SK-N-SH (cell line): ENCODE results near the gene ARCN1. TPM values are rescaled to one million over a fixed set of nuclear protein-coding genes. Genes with fewer than 3 reads are reported as not detected.

Experiments used
- CTCF ChIA-PET: fragments of 300-600, 350-600 bp; formaldehyde crosslinking; extraction: SDS; loops from one replicate; lab custom pipeline; 2021; lab: Yijun Ruan, JAX
- POLR2A ChIA-PET: fragments of 350-600 bp; sonication (Branson Sonifier 250); formaldehyde crosslinking; extraction: SDS; loops from one replicate; lab custom pipeline; 2020; ENCODE audit warnings: antibody characterized with exemption, inconsistent platforms; lab: Yijun Ruan, JAX
- DNase-seq: peaks from one replicate; pipeline ENCODE4 v3.0.0; 2012
- H2AFZ ChIP-seq: fragments of 200-600 bp; sonication (generic); 2 replicates; pipeline ENCODE4 v1.8.1; 2016; ENCODE audit warnings: antibody characterized with exemption, mild to moderate bottlenecking, low read depth
- H3F3A ChIP-seq: fragments of 200-600 bp; sonication (generic); replicated peaks from 2 replicates; pipeline ENCODE3; 2016; ENCODE audit warnings: antibody characterized with exemption, mild to moderate bottlenecking; ENCODE audit not compliant: insufficient read depth
- H3K27ac ChIP-seq, 2 experiments: fragments of 200-500 bp in 1 of 2; fragments of 200-600 bp in 1 of 2; sonication (Bioruptor generic) in 1 of 2; sonication (generic), shearing (Covaris generic) in 1 of 2; 2 replicates each; pipeline versions ENCODE4 v1.5.1 to v1.6.1; 2014 to 2016; ENCODE audit warnings: low read depth in 2 of 2, inconsistent platforms in 1 of 2, low read length in 1 of 2, mild to moderate bottlenecking in 1 of 2, mixed read lengths in 1 of 2
- H3K27me3 ChIP-seq: fragments of 200-600 bp; sonication (generic), shearing (Covaris generic); 2 replicates; pipeline ENCODE4 v1.6.1; 2016; ENCODE audit warnings: mixed run types; ENCODE audit not compliant: insufficient read depth
- H3K36me3 ChIP-seq, 2 experiments: fragments of 200-500 bp in 1 of 2; fragments of 200-600 bp in 1 of 2; sonication (Bioruptor generic) in 1 of 2; sonication (generic) in 1 of 2; replicated peaks in 1 of 2; 2 replicates each; pipeline versions ENCODE3 to v1.5.1; 2014 to 2016; ENCODE audit warnings: low read length in 1 of 2, mild to moderate bottlenecking in 1 of 2; ENCODE audit not compliant: insufficient read depth in 2 of 2, control insufficient read depth in 1 of 2
- H3K4me1 ChIP-seq, 2 experiments: fragments of 200-500 bp in 1 of 2; fragments of 200-600 bp in 1 of 2; sonication (Bioruptor generic) in 1 of 2; sonication (generic), shearing (Covaris generic) in 1 of 2; 2 replicates each; pipeline versions ENCODE4 v1.5.1 to v1.6.1; 2014 to 2016; ENCODE audit warnings: low read depth in 1 of 2, low read length in 1 of 2, mixed run types in 1 of 2; ENCODE audit not compliant: insufficient read depth in 2 of 2, control insufficient read depth in 1 of 2
- H3K4me2 ChIP-seq: fragments of 200-600 bp; sonication (generic), shearing (Covaris generic); 2 replicates; pipeline ENCODE4 v1.6.1; 2017; ENCODE audit warnings: mixed run types
- H3K4me3 ChIP-seq, 2 experiments: fragments of 200-500 bp in 1 of 2; fragments of 200-600 bp in 1 of 2; sonication (Bioruptor generic) in 1 of 2; sonication (generic), shearing (Covaris generic) in 1 of 2; 2 replicates each; pipeline versions ENCODE4 v1.5.1 to v1.8.1; 2014 to 2016; ENCODE audit warnings: low read depth in 2 of 2, inconsistent platforms in 1 of 2, low read length in 1 of 2, mild to moderate bottlenecking in 1 of 2, mixed read lengths in 1 of 2, moderate library complexity in 1 of 2
- H3K79me2 ChIP-seq: fragments of 200-600 bp; sonication (generic); 2 replicates; pipeline ENCODE4 v1.8.1; 2017; ENCODE audit warnings: mild to moderate bottlenecking; ENCODE audit not compliant: insufficient read depth
- H3K9ac ChIP-seq: fragments of 200-600 bp; sonication (generic); 2 replicates; pipeline ENCODE4 v1.6.1; 2017; ENCODE audit warnings: mixed run types
- H3K9me2 ChIP-seq: fragments of 200-600 bp; sonication (generic); 2 replicates; pipeline ENCODE4 v1.6.1; 2017; ENCODE audit warnings: mixed run types
- H3K9me3 ChIP-seq: fragments of 200-600 bp; sonication (generic); 2 replicates; pipeline ENCODE4 v1.6.1; 2017; ENCODE audit warnings: mixed run types, mild to moderate bottlenecking, moderate library complexity
- H4K20me1 ChIP-seq: fragments of 200-600 bp; sonication (generic); 2 replicates; pipeline ENCODE4 v1.6.1; 2017; ENCODE audit warnings: mild to moderate bottlenecking, mixed run types; ENCODE audit not compliant: insufficient read depth
- CTCF ChIP-seq: fragments of 200-600 bp; sonication (generic); IDR thresholded peaks from 2 replicates; pipeline ENCODE4 v1.6.1; 2017; ENCODE audit warnings: antibody characterized with exemption, mild to moderate bottlenecking, moderate library complexity
- FOXJ3 ChIP-seq: sonication (generic); formaldehyde crosslinking; IDR thresholded peaks from 2 replicates; pipeline ENCODE4 v1.5.1; 2020; ENCODE audit warnings: mild to moderate bottlenecking, missing genetic modification reagents
- MEF2A ChIP-seq: IDR thresholded peaks from 2 replicates; pipeline ENCODE4 v1.4.0; 2012; ENCODE audit warnings: low read depth, borderline replicate concordance
- POLR2AphosphoS5 ChIP-seq: IDR thresholded peaks from 2 replicates; pipeline ENCODE4 v1.6.1; 2012; ENCODE audit warnings: low read depth, low read length
- RFX5 ChIP-seq: IDR thresholded peaks from 2 replicates; pipeline ENCODE4 v1.6.1; 2012; ENCODE audit warnings: mild to moderate bottlenecking, improper control_type of control experiment, low read length
- TAF1 ChIP-seq: IDR thresholded peaks from 2 replicates; pipeline ENCODE4 v1.6.1; 2012; ENCODE audit warnings: low read depth, mild to moderate bottlenecking, low read length, moderate library complexity, borderline replicate concordance
- USF2 ChIP-seq: fragments of 150-350 bp; IDR thresholded peaks from 2 replicates; pipeline ENCODE4 v1.6.1; 2017; ENCODE audit warnings: antibody characterized with exemption, low read length, low read depth, borderline replicate concordance
- WGBS: methylation state at CpG from one replicate; pipeline ENCODE4 v1.1.6; 2017; ENCODE audit warnings: low lambda C conversion rate; 5-methylcytosine and 5-hydroxymethylcytosine counted together
- polyA plus RNA-seq, 3 experiments: library from polyadenylated mRNA; depleted of rRNA; stranded (reverse); fragments of >200 nt; gene quantifications; 2 replicates each; pipeline ENCODE4 v1.2.3, GENCODE V29; 2012
- TF ChIP-seq, protein P1 (sequence below): IDR thresholded peaks from 2 replicates; pipeline ENCODE4 v1.6.1; 2012; ENCODE audit warnings: mild to moderate bottlenecking, low read depth, low read length, moderate library complexity
- TF ChIP-seq, protein P2 (sequence below): IDR thresholded peaks from 2 replicates; pipeline ENCODE4; 2012

Gene ARCN1
- polyA plus RNA-seq, 1 of the 3 experiments (the other 2 are of a cell fraction): 128 TPM

DNA sequence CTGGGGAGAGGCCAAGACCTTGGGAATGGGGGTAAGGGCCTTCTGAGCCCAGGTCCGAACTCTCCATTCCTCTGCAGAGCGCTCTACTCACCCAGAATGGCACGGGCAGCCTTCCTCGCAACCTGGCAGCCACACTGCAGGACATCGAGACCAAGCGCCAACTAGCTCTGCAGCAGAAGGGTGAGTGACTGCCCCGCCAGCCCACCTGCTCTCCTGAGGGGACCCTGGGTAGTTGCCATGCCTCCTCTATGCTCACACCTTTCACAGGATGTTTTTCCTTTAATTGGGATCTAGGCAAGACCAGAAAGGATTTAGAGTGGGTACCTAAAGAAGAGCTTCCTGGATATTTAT is 71.8 kb downstream of the ARCN1 start (continued):
- no peak for TF ChIP-seq POLR2AphosphoS5

DNA sequence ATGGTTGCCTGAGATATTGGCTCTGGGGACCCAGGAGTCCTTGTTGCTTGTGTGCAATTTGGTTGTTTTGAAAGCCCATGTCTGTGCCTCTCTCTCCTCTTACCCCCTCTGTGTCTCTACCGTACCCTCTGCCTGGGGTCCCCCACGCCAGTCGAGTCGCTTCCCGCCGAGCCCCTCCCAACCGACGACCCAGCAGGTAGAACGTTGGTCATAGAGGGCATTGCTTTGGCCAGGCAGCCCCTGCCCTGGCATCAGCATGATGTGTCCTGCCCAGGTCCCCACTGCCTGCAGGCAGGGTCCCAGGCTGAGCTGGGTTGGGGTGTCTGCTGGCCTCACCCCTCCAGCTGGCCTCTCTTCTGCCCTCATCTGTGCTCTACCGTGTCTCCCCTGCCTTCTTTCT is 72.3 kb downstream of the ARCN1 start:
- Histone ChIP-seq H2AFZ (no peak overlapping the region), H4K20me1 (peaks cover 35% of the 10 kb centered on the region)
- no peak for TF ChIP-seq MEF2A
- TF ChIP-seq RFX5: no peak
- TF ChIP-seq, protein P1, sequence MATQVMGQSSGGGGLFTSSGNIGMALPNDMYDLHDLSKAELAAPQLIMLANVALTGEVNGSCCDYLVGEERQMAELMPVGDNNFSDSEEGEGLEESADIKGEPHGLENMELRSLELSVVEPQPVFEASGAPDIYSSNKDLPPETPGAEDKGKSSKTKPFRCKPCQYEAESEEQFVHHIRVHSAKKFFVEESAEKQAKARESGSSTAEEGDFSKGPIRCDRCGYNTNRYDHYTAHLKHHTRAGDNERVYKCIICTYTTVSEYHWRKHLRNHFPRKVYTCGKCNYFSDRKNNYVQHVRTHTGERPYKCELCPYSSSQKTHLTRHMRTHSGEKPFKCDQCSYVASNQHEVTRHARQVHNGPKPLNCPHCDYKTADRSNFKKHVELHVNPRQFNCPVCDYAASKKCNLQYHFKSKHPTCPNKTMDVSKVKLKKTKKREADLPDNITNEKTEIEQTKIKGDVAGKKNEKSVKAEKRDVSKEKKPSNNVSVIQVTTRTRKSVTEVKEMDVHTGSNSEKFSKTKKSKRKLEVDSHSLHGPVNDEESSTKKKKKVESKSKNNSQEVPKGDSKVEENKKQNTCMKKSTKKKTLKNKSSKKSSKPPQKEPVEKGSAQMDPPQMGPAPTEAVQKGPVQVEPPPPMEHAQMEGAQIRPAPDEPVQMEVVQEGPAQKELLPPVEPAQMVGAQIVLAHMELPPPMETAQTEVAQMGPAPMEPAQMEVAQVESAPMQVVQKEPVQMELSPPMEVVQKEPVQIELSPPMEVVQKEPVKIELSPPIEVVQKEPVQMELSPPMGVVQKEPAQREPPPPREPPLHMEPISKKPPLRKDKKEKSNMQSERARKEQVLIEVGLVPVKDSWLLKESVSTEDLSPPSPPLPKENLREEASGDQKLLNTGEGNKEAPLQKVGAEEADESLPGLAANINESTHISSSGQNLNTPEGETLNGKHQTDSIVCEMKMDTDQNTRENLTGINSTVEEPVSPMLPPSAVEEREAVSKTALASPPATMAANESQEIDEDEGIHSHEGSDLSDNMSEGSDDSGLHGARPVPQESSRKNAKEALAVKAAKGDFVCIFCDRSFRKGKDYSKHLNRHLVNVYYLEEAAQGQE: no peak
- no peak for TF ChIP-seq FOXJ3
- TF ChIP-seq CTCF: no peak
- no peak for TF ChIP-seq TAF1
- TF ChIP-seq USF2: no peak
- TF ChIP-seq, protein P2, sequence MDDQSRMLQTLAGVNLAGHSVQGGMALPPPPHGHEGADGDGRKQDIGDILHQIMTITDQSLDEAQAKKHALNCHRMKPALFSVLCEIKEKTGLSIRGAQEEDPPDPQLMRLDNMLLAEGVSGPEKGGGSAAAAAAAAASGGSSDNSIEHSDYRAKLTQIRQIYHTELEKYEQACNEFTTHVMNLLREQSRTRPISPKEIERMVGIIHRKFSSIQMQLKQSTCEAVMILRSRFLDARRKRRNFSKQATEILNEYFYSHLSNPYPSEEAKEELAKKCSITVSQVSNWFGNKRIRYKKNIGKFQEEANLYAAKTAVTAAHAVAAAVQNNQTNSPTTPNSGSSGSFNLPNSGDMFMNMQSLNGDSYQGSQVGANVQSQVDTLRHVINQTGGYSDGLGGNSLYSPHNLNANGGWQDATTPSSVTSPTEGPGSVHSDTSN: no peak
- TF ChIP-seq, all 33 proteins: peak for 0
- Histone ChIP-seq H3K27me3 (no peaks in the 10 kb centered on the region), H3K9ac (no peak overlapping the region), H3K36me3 (peaks cover 73 to 80% of the 10 kb centered on the region in 2 experiments), H3K27ac (no peak overlapping the region), H3K4me2 (no peak overlapping the region), H3K79me2 (peaks cover 32% of the 10 kb centered on the region; the same call in 1 of the 2 replicates), H3K4me1 (peaks cover 0 to 37% of the 10 kb centered on the region in 2 experiments; a peak in 2 of 4 replicates), H3K4me3 (no peak overlapping the region), H3F3A (peaks cover 13% of the 10 kb centered on the region), H3K9me2 (no peaks in the 10 kb centered on the region), H3K9me3 (no peaks in the 10 kb centered on the region)
- ChIA-PET POLR2A (no interaction called here), CTCF (interaction anchor here (0.6 to 6.3 kb wide), 6 partner anchors 13 to 1193 kb away, joined by 3 to 44 read pairs (median 4); partner anchors contain the start of gene PHLDB1)
- 98% methylated on average over 10 of the region's 10 CpGs for WGBS
- DNase-seq: no peak
